GM18505 (cell line): ENCODE data around the gene PTPRN2.

Source experiments
- ATAC-seq: cut with Tn5 transposase; IDR thresholded peaks from one replicate; pipeline ENCODE4 v1.9.1; 2021; ENCODE audit not compliant: unreplicated experiment
- POLR2A ChIP-seq: IDR thresholded peaks from 4 replicates; pipeline ENCODE4 v1.6.1; 2011; ENCODE audit warnings: borderline replicate concordance; ENCODE audit not compliant: insufficient read depth, insufficient read length; ENCODE audit errors: extremely low read depth

Gene PTPRN2

GRCh38 chr7:157612009-157612663, 975.5 kb downstream of the PTPRN2 start:
- no peak for TF ChIP-seq POLR2A
- ATAC-seq, result no peak

DNA sequence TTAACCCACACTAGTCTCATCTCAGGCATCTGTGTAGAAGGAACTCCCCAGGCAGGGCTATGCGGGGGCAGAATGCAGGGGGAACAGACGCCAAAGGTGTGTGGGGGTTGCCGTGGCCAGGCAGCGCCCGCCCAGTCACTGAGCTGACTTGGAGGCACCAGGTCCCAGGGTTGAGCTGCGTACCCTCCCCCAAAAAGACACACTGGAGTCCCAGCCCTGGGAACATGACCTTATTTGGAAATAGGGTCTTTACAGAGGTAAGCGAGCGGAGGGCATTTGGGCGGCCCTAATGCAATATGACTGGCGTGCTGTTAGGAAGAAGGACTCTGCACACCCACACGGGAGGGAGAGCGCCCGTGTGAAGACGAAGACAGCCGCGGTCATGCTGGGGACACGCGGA, 976.3 kb downstream of the PTPRN2 start:
- no peak for TF ChIP-seq POLR2A
- ATAC-seq, result no peak

- no peak for ATAC-seq
Observed at GRCh38 chr7:157610671-157611295, 976.8 kb downstream of the PTPRN2 start.

GRCh38 chr7:157609932-157610640, 977.5 kb downstream of the PTPRN2 start:
- ATAC-seq, result no peak
- TF ChIP-seq POLR2A, result no peak

More at GRCh38 chr7:157610671-157611295, 976.8 kb downstream of the PTPRN2 start:
- TF ChIP-seq POLR2A, result no peak

GRCh38 chr7:157609516-157609915, 978.1 kb downstream of the PTPRN2 start:
- no peak for ATAC-seq

DNA sequence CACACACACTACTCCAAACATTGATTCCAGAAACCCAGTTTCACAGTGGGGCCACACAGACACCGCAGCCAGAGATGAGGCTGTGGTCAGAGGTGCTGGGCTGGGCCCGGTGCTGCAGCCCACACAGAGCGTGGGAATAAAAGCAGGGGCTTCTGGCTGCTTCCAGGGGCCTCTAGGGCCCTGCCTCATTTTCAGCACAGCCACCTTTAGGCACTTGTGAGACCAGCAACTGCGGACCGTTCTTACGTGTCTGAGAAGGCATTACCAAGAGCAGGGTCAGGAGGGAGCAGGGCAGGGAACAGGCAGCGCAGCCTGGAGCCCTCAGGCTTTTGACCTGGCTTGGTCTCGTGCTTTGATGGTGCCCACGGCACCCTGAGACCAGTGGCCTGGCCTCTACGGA, 980.4 kb downstream of the PTPRN2 start:
- no peak for ATAC-seq

More at GRCh38 chr7:157609516-157609915, 978.1 kb downstream of the PTPRN2 start:
- no peak for TF ChIP-seq POLR2A

DNA sequence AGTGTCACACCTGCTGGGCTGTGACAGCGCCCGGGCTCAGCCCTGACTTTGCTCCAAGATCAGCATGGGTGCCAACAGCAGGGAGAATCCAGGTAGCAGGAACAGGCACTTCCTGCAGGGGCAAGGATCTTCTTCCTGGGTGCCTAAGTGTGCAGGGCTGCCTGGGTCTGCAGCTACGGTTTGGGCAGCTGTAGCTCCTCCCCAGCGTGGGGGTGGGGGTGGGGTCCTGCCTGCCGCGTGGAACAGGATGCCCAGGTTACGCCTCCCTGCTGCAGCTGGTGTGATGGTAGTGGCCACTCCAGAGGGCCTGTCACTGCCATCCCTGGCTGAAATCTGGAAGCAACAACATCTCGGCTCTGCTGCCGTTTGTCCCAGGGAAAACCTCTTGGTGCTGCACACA, 981.5 kb downstream of the PTPRN2 start:
- ATAC-seq, result no peak

More for the DNA sequence above, 980.4 kb downstream of the PTPRN2 start:
- no peak for TF ChIP-seq POLR2A

GRCh38 chr7:157605638-157606037, 982.0 kb downstream of the PTPRN2 start:
- no peak for ATAC-seq
- no peak for TF ChIP-seq POLR2A

More for the DNA sequence above, 981.5 kb downstream of the PTPRN2 start:
- no peak for TF ChIP-seq POLR2A

- no peak for ATAC-seq
- TF ChIP-seq POLR2A, result no peak
Observed at GRCh38 chr7:157604661-157605381, 982.8 kb downstream of the PTPRN2 start.

- no peak for ATAC-seq
- TF ChIP-seq POLR2A, result no peak
Observed at GRCh38 chr7:157603716-157604115, 983.9 kb downstream of the PTPRN2 start.

DNA sequence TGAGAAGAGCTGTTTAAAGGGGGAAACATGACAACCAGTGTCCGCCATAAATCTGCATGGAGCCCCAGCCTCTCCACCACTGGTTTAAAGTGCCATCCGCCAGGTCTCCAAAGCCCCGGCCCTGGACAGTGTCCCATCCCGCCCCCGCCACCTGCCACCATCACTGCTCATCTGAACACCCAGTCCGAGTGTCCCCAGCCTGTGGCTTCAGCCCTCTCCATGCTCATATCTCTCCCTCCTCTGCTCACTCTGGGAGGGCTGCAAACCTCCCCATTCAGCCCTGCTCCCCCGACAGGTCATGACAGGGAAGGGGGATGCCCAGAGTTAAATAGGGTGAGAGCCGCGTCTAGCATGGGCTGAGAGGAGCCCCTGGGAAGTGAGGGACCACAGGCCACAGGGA, 984.6 kb downstream of the PTPRN2 start:
- no peak for TF ChIP-seq POLR2A
- no peak for ATAC-seq

DNA sequence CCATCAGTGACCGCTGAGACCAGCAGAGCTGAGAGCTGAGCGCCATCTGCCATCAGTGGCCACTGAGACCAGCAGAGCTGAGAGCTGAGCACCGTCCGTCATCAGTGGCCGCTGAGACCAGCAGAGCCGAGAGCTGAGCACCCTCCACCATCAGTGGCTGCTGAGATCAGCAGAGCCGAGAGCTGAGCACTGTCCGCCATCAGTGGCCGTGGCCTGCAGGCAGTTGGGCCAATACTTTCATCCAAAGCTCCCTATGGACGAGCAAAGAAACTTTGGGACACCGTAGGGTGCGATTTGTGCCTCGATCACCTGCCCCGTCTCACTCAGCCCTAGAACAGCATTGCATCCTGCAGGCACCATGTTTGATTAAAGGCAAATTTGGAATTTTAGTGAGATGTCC, 985.0 kb downstream of the PTPRN2 start:
- TF ChIP-seq POLR2A, result no peak
- no peak for ATAC-seq

DNA sequence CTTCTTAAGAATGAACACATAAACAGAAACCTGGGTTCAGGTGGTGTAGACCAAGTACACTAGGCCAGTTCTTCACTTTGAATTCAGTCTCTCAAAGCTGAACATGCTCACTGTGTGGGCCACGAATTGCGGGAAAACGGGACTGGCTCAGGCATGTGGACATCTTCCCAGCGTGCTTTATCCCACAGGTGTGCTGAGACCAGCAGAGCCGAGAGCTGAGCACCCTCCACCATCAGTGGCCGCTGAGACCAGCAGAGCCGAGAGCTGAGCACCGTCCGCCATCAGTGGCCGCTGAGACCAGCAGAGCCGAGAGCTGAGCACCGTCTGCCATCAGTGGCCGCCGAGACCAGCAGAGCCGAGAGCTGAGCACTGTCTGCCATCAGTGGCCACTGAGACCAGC, 985.5 kb downstream of the PTPRN2 start:
- no peak for TF ChIP-seq POLR2A
- no peak for ATAC-seq
